SK-N-SH (cell line): Measurements from ENCODE around the gene SEZ6L2. TPM values are rescaled to one million over a fixed set of nuclear protein-coding genes. Genes with fewer than 3 reads are reported as not detected.

Experiments
- CTCF ChIA-PET: fragments of 300-600, 350-600 bp; formaldehyde crosslinking; extraction: SDS; loops from one replicate; lab custom pipeline; 2021; lab: Yijun Ruan, JAX
- POLR2A ChIA-PET: fragments of 350-600 bp; sonication (Branson Sonifier 250); formaldehyde crosslinking; extraction: SDS; loops from one replicate; lab custom pipeline; 2020; ENCODE audit warnings: antibody characterized with exemption, inconsistent platforms; lab: Yijun Ruan, JAX
- DNase-seq: peaks from one replicate; pipeline ENCODE4 v3.0.0; 2012
- H2AFZ ChIP-seq: fragments of 200-600 bp; sonication (generic); 2 replicates; pipeline ENCODE4 v1.8.1; 2016; ENCODE audit warnings: antibody characterized with exemption, mild to moderate bottlenecking, low read depth
- H3F3A ChIP-seq: fragments of 200-600 bp; sonication (generic); replicated peaks from 2 replicates; pipeline ENCODE3; 2016; ENCODE audit warnings: antibody characterized with exemption, mild to moderate bottlenecking; ENCODE audit not compliant: insufficient read depth
- H3K27ac ChIP-seq, 2 experiments: fragments of 200-500 bp in 1 of 2; fragments of 200-600 bp in 1 of 2; sonication (Bioruptor generic) in 1 of 2; sonication (generic), shearing (Covaris generic) in 1 of 2; 2 replicates each; pipeline versions ENCODE4 v1.5.1 to v1.6.1; 2014 to 2016; ENCODE audit warnings: low read depth in 2 of 2, inconsistent platforms in 1 of 2, low read length in 1 of 2, mild to moderate bottlenecking in 1 of 2, mixed read lengths in 1 of 2
- H3K27me3 ChIP-seq: fragments of 200-600 bp; sonication (generic), shearing (Covaris generic); 2 replicates; pipeline ENCODE4 v1.6.1; 2016; ENCODE audit warnings: mixed run types; ENCODE audit not compliant: insufficient read depth
- H3K36me3 ChIP-seq, 2 experiments: fragments of 200-500 bp in 1 of 2; fragments of 200-600 bp in 1 of 2; sonication (Bioruptor generic) in 1 of 2; sonication (generic) in 1 of 2; replicated peaks in 1 of 2; 2 replicates each; pipeline versions ENCODE3 to v1.5.1; 2014 to 2016; ENCODE audit warnings: low read length in 1 of 2, mild to moderate bottlenecking in 1 of 2; ENCODE audit not compliant: insufficient read depth in 2 of 2, control insufficient read depth in 1 of 2
- H3K4me1 ChIP-seq, 2 experiments: fragments of 200-500 bp in 1 of 2; fragments of 200-600 bp in 1 of 2; sonication (Bioruptor generic) in 1 of 2; sonication (generic), shearing (Covaris generic) in 1 of 2; 2 replicates each; pipeline versions ENCODE4 v1.5.1 to v1.6.1; 2014 to 2016; ENCODE audit warnings: low read depth in 1 of 2, low read length in 1 of 2, mixed run types in 1 of 2; ENCODE audit not compliant: insufficient read depth in 2 of 2, control insufficient read depth in 1 of 2
- H3K4me2 ChIP-seq: fragments of 200-600 bp; sonication (generic), shearing (Covaris generic); 2 replicates; pipeline ENCODE4 v1.6.1; 2017; ENCODE audit warnings: mixed run types
- H3K4me3 ChIP-seq, 2 experiments: fragments of 200-500 bp in 1 of 2; fragments of 200-600 bp in 1 of 2; sonication (Bioruptor generic) in 1 of 2; sonication (generic), shearing (Covaris generic) in 1 of 2; 2 replicates each; pipeline versions ENCODE4 v1.5.1 to v1.8.1; 2014 to 2016; ENCODE audit warnings: low read depth in 2 of 2, inconsistent platforms in 1 of 2, low read length in 1 of 2, mild to moderate bottlenecking in 1 of 2, mixed read lengths in 1 of 2, moderate library complexity in 1 of 2
- H3K79me2 ChIP-seq: fragments of 200-600 bp; sonication (generic); 2 replicates; pipeline ENCODE4 v1.8.1; 2017; ENCODE audit warnings: mild to moderate bottlenecking; ENCODE audit not compliant: insufficient read depth
- H3K9ac ChIP-seq: fragments of 200-600 bp; sonication (generic); 2 replicates; pipeline ENCODE4 v1.6.1; 2017; ENCODE audit warnings: mixed run types
- H3K9me2 ChIP-seq: fragments of 200-600 bp; sonication (generic); 2 replicates; pipeline ENCODE4 v1.6.1; 2017; ENCODE audit warnings: mixed run types
- H3K9me3 ChIP-seq: fragments of 200-600 bp; sonication (generic); 2 replicates; pipeline ENCODE4 v1.6.1; 2017; ENCODE audit warnings: mixed run types, mild to moderate bottlenecking, moderate library complexity
- H4K20me1 ChIP-seq: fragments of 200-600 bp; sonication (generic); 2 replicates; pipeline ENCODE4 v1.6.1; 2017; ENCODE audit warnings: mild to moderate bottlenecking, mixed run types; ENCODE audit not compliant: insufficient read depth
- FOXJ3 ChIP-seq: sonication (generic); formaldehyde crosslinking; IDR thresholded peaks from 2 replicates; pipeline ENCODE4 v1.5.1; 2020; ENCODE audit warnings: mild to moderate bottlenecking, missing genetic modification reagents
- FOXM1 ChIP-seq: IDR thresholded peaks from 2 replicates; pipeline ENCODE4 v1.4.0; 2012; ENCODE audit warnings: low read depth, mild to moderate bottlenecking
- MEF2A ChIP-seq: IDR thresholded peaks from 2 replicates; pipeline ENCODE4 v1.4.0; 2012; ENCODE audit warnings: low read depth, borderline replicate concordance
- NFIC ChIP-seq: IDR thresholded peaks from 2 replicates; pipeline ENCODE4 v1.4.0; 2012; ENCODE audit warnings: borderline replicate concordance
- RCOR1 ChIP-seq: fragments of 150-350 bp; IDR thresholded peaks from 2 replicates; pipeline ENCODE4 v1.6.1; 2017; ENCODE audit warnings: antibody characterized with exemption, low read length
- REST ChIP-seq: IDR thresholded peaks from 2 replicates; pipeline ENCODE4 v1.6.1; 2012; ENCODE audit warnings: mild to moderate bottlenecking, low read depth, low read length, moderate library complexity
- RXRA ChIP-seq: IDR thresholded peaks from 2 replicates; pipeline ENCODE4 v1.4.0; 2012; ENCODE audit warnings: low read depth, mild to moderate bottlenecking, borderline replicate concordance
- SMC3 ChIP-seq: IDR thresholded peaks from 2 replicates; pipeline ENCODE4 v1.6.1; 2012; ENCODE audit warnings: low read depth, low read length, improper control_type of control experiment
- YY1 ChIP-seq: IDR thresholded peaks from 2 replicates; pipeline ENCODE4 v1.4.0; 2012; ENCODE audit warnings: low read depth, mild to moderate bottlenecking
- ZBTB33 ChIP-seq: IDR thresholded peaks from 2 replicates; pipeline ENCODE4 v1.4.0; 2012; ENCODE audit warnings: low read depth, borderline replicate concordance
- WGBS: methylation state at CpG from one replicate; pipeline ENCODE4 v1.1.6; 2017; ENCODE audit warnings: low lambda C conversion rate; 5-methylcytosine and 5-hydroxymethylcytosine counted together
- polyA plus RNA-seq, 3 experiments: library from polyadenylated mRNA; depleted of rRNA; stranded (reverse); fragments of >200 nt; gene quantifications; 2 replicates each; pipeline ENCODE4 v1.2.3, GENCODE V29; 2012

The SEZ6L2 gene
- polyA plus RNA-seq, 1 of the 3 experiments (the other 2 are of a cell fraction), result 59.8 TPM

- no peak overlapping the region for H3K9ac ChIP-seq
- H3K36me3 ChIP-seq, result no peaks in the 10 kb centered on the region
- no peaks in the 10 kb centered on the region for H4K20me1 ChIP-seq
- no peak for DNase-seq
- H3K27me3 ChIP-seq, result no peaks in the 10 kb centered on the region
- H3K79me2 ChIP-seq, result no peaks in the 10 kb centered on the region
- no peaks in the 10 kb centered on the region for H3K9me2 ChIP-seq
- POLR2A ChIA-PET, result interaction anchor here (1.0 kb wide), 1 partner anchor 9 kb away, joined by 3 read pairs; no protein-coding TSS in a partner anchor
- TF ChIP-seq NFIC (no peak), MEF2A (no peak), RXRA (no peak), YY1 (no peak), FOXM1 (no peak), FOXJ3 (no peak), ZBTB33 (no peak)
- CTCF ChIA-PET, result interaction anchor here (1.1 to 1.4 kb wide), 3 partner anchors 15 to 52 kb away, joined by 4 to 8 read pairs (median 5); partner anchors contain the start of gene PAGR1
- H2AFZ ChIP-seq, result no peak overlapping the region
- H3K4me3 ChIP-seq, result no peak overlapping the region
- 77% methylated on average over 6 of the region's 8 CpGs for whole genome bisulfite sequencing
- H3K4me1 ChIP-seq, result peaks cover 0 to 4% of the 10 kb centered on the region in 2 experiments; a peak in 1 of 4 replicates
- no peaks in the 10 kb centered on the region for H3F3A ChIP-seq
- H3K4me2 ChIP-seq, result no peak overlapping the region
- H3K9me3 ChIP-seq, result no peaks in the 10 kb centered on the region
- H3K27ac ChIP-seq, result no peak overlapping the region
Observed at GRCh38 chr16:29868396-29869009, 30.8 kb downstream of the SEZ6L2 start.

DNA sequence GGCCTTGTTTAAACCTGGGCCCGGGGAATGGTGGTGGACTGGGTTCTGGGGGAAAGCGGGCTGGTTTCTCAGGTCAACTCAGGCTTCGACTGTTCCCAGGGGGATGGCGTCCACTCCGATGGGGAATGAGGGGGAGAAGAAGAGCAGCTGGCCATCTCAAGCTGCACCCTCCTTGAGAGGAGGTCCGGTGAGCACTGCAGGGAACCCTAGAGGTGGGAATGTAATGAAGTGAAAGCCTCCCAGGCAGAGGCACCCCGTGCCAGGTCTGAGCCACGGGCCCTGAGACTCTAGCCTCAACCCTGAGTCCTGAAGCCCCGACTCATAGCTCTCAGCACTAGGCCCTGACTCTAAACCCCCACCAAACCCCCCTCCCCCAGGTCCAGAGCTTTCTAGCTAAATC is 35.1 kb downstream of the SEZ6L2 start:
- ChIA-PET POLR2A (interaction anchor here (0.6 kb wide), 1 partner anchor 27 kb away, joined by 4 read pairs; no protein-coding TSS in a partner anchor), CTCF (interaction anchor here (0.7 to 1.6 kb wide), 4 partner anchors 8 to 167 kb away, joined by 3 to 5 read pairs (median 4); no protein-coding TSS in a partner anchor)
- Histone ChIP-seq H2AFZ (no peak overlapping the region), H4K20me1 (no peaks in the 10 kb centered on the region), H3K4me1 (peaks cover 0 to 17% of the 10 kb centered on the region in 2 experiments; a peak in 1 of 4 replicates), H3K4me3 (no peak overlapping the region), H3F3A (no peaks in the 10 kb centered on the region), H3K9me2 (no peaks in the 10 kb centered on the region), H3K9ac (no peak overlapping the region), H3K9me3 (no peaks in the 10 kb centered on the region), H3K4me2 (no peak overlapping the region), H3K27me3 (no peaks in the 10 kb centered on the region), H3K36me3 (peaks cover 5 to 7% of the 10 kb centered on the region in 2 experiments), H3K79me2 (peaks cover 18% of the 10 kb centered on the region), H3K27ac (no peak overlapping the region)
- 65% methylated on average over 9 of the region's 9 CpGs for WGBS
- TF ChIP-seq FOXJ3, result no peak
- no peak for TF ChIP-seq REST
- TF ChIP-seq SMC3, result no peak
- no peak for TF ChIP-seq RCOR1
- no peak for DNase-seq
